GM12891 (cell line): ENCODE measurements around the gene ALPK3.

ENCODE experiments used
- POLR2A ChIP-seq: IDR thresholded peaks from 2 replicates; pipeline ENCODE4 v1.6.1; 2011; ENCODE audit warnings: low read depth, low read length, control low read depth
- POLR2AphosphoS5 ChIP-seq: IDR thresholded peaks from 2 replicates; pipeline ENCODE4 v1.6.1; 2011; ENCODE audit warnings: low read depth, low read length, control low read depth
- POU2F2 ChIP-seq: IDR thresholded peaks from 2 replicates; pipeline ENCODE4 v1.6.1; 2011; ENCODE audit warnings: low read depth, mild to moderate bottlenecking, control low read depth, low read length, moderate library complexity
- SPI1 ChIP-seq: IDR thresholded peaks from 2 replicates; pipeline ENCODE4 v1.6.1; 2011; ENCODE audit warnings: low read depth, low read length, control low read depth
- TAF1 ChIP-seq: IDR thresholded peaks from 2 replicates; pipeline ENCODE4 v1.6.1; 2011; ENCODE audit warnings: low read depth, low read length, control low read depth

DNA sequence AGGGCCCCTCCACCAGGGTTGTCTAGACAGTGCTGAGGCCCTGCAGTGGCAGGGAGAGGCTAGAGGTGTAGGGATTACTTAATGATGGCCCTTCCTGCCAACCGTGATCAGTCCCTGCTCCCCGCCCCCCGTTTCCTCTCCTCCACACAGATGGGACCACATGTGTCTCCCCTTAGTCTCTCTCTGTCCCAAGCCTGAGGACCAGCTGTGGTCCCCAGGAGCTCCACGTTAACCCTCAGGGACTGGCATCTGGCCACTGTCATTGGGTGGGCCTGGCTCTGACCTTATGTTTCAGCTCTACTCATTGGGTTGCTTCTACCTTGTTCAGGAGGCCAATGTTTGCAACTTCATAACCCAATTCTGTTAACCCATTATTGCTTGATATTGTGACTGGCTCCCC lies 6.0 kb upstream of the ALPK3 start:
- TF ChIP-seq POLR2AphosphoS5, result no peak
- no peak for TF ChIP-seq POLR2A
- no peak for TF ChIP-seq TAF1
- TF ChIP-seq POU2F2, result no peak
- TF ChIP-seq SPI1, result no peak
